Kidney (tissue), 14 donors: ENCODE results near the gene DHTKD1. TPM values are rescaled to one million over a fixed set of nuclear protein-coding genes. Genes with fewer than 3 reads are reported as not detected.

Experiments
- DNase-seq, 5 donors: peaks; one replicate each; pipeline ENCODE4 v3.0.0-alpha.2; 2013 to 2020
- FAIRE-seq: peaks from 2 replicates; lab custom pipeline; 2012; peaks lifted over from hg19 to GRCh38; lab: Jason Lieb, UNC
- H3K27ac ChIP-seq, 2 donors: one replicate each; pipeline ENCODE4 v1.7.0; 2013; ENCODE audit warnings: low read depth in 2 of 2, low read length in 2 of 2, inconsistent platforms in 1 of 2
- H3K27me3 ChIP-seq: one replicate; pipeline ENCODE4 v1.7.1; 2013; ENCODE audit warnings: low read length, inconsistent platforms; ENCODE audit not compliant: control insufficient read depth, insufficient read depth
- H3K36me3 ChIP-seq, 3 donors: one replicate each; pipeline versions ENCODE4 v1.7.0 to v1.7.1; 2013; ENCODE audit warnings: low read length in 3 of 3, control low read depth in 1 of 3, inconsistent platforms in 1 of 3; ENCODE audit not compliant: insufficient read depth in 3 of 3, control insufficient read depth in 2 of 3
- H3K4me1 ChIP-seq, 3 donors: one replicate each; pipeline versions ENCODE4 v1.7.0 to v1.7.1; 2013; ENCODE audit warnings: low read length in 3 of 3, inconsistent platforms in 1 of 3, low read depth in 1 of 3; ENCODE audit not compliant: control insufficient read depth in 2 of 3, insufficient read depth in 2 of 3
- H3K4me3 ChIP-seq, 3 donors: one replicate each; pipeline versions ENCODE4 v1.7.0 to v1.8.1; 2013; ENCODE audit warnings: low read length in 3 of 3, control low read depth in 1 of 3, inconsistent platforms in 1 of 3
- H3K9ac ChIP-seq, 3 donors: one replicate each; pipeline versions ENCODE4 v1.7.0 to v1.7.1; 2013; ENCODE audit warnings: low read length in 3 of 3, control low read depth in 1 of 3, inconsistent platforms in 1 of 3
- H3K9me3 ChIP-seq, 3 donors: one replicate each; pipeline versions ENCODE4 v1.7.0 to v1.7.1; 2013; ENCODE audit warnings: low read length in 3 of 3, control low read depth in 1 of 3, inconsistent platforms in 1 of 3; ENCODE audit not compliant: control insufficient read depth in 2 of 3, insufficient read depth in 1 of 3
- CTCF ChIP-seq: IDR thresholded peaks from 3 replicates; pipeline ENCODE4 v1.5.1; 2012; ENCODE audit warnings: mild to moderate bottlenecking, moderate library complexity, borderline replicate concordance; ENCODE audit not compliant: insufficient read depth; ENCODE audit errors: extremely low read depth
- intact Hi-C: fragments of 100-400 bp; cut with DNase I; formaldehyde crosslinking; loops from one replicate; pipeline ENCODE4 v1.11.1; 2022
- polyA plus RNA-seq: library from polyadenylated mRNA; stranded (reverse); fragments of 350-450 nt; fragmentation: Illumina TruSeq; extraction: RNeasy Lipid Tissue Mini Kit (QIAGEN cat#74804); gene quantifications from one replicate; pipeline ENCODE4 v1.2.3, GENCODE V29; 2014; ENCODE audit warnings: low read depth, low replicate concordance; ENCODE audit not compliant: insufficient read depth
- total RNA-seq: library from RNA; stranded (reverse); fragmentation: NEBNext Ultra II Directional; extraction: Animal tissue kit (Norgen Biotek cat#: 25700); gene quantifications from one replicate; pipeline ENCODE4 v1.2.1, GENCODE V29; 2021
- donor health status: control.
- donor health status: control.
- donor health status: control.
- donor health status: control.
- donor health status: control.
- donor health status: DM: yes; HTN: yes; CAD: no.
- donor health status: Normal renal cell carcinoma (clear cell type).

Gene DHTKD1
- total and polyA plus RNA-seq, 2 donors from 2014 or later = 21.5 to 28.0 TPM

GRCh38 chr10:12129222-12130111, 60.7 kb downstream of the DHTKD1 start, which contains the start of gene SEC61A2:
Gene SEC61A2 (plus strand): TSS chr10:12129677. CDS start chr10:12129788, 111 bp downstream.
- Histone ChIP-seq H3K4me3 (peak within 1 kb of the TSS; percentile 76 to 92 (median 90)), H3K9me3 (no peaks in the 10 kb centered on the region), H3K36me3 (peaks cover 0 to 3% (median 0%) of the 10 kb centered on the region in 3 donors), H3K27me3 (no peaks in the 10 kb centered on the region), H3K27ac (peak within 1 kb of the TSS; percentile 74 to 95), H3K4me1 (no peaks in the 10 kb centered on the region), H3K9ac (peak within 1 kb of the TSS; percentile 37 to 65 (median 50))
- no peak for FAIRE-seq
- intact Hi-C loops = no loop called here
- no peak for TF ChIP-seq CTCF
- peak; percentile 95 to 98 (median 97) for DNase-seq

GRCh38 chr10:12130237-12130872, 61.6 kb downstream of the DHTKD1 start:
- DNase-seq (peak in 4 of 5 donors; percentile 54 to 83 (median 68)), FAIRE-seq (no peak)
- Histone ChIP-seq H3K36me3 (peaks cover 0 to 3% (median 0%) of the 10 kb centered on the region in 3 donors), H3K4me3 (peak overlapping the region; percentile 76 to 92 (median 90)), H3K9me3 (no peaks in the 10 kb centered on the region), H3K27me3 (no peaks in the 10 kb centered on the region), H3K4me1 (no peaks in the 10 kb centered on the region), H3K27ac (peak overlapping the region in 1 of 2 donors; percentile 14), H3K9ac (peak overlapping the region in 2 of 3 donors; percentile 50 to 62)
- intact Hi-C loops = no loop called here
- peak; percentile 22 for TF ChIP-seq CTCF

GRCh38 chr10:12135631-12136030, 66.9 kb downstream of the DHTKD1 start:
- H3K4me3 ChIP-seq = no peak overlapping the region
- H3K4me1 ChIP-seq = no peaks in the 10 kb centered on the region
- intact Hi-C loops = no loop called here
- no peak for DNase-seq
- TF ChIP-seq CTCF = no peak
- H3K27me3 ChIP-seq = no peaks in the 10 kb centered on the region
- no peak overlapping the region for H3K9ac ChIP-seq
- no peak overlapping the region for H3K27ac ChIP-seq
- no peaks in the 10 kb centered on the region for H3K9me3 ChIP-seq
- peaks cover 0 to 7% (median 7%) of the 10 kb centered on the region in 3 donors for H3K36me3 ChIP-seq
- FAIRE-seq = no peak
